ENCODE measurements around the gene BMP7. TPM values are rescaled to one million over a fixed set of nuclear protein-coding genes. Genes with fewer than 3 reads are reported as not detected.

The BMP7 gene
- polyA plus RNA-seq, 1 experiment, result not detected

Small RNA genes within 50 kb of the gene (small RNA-seq; reads per million reads assigned to genes)
- not detected for gene RF00019 (ENCODE audit: insufficient read length, low read depth, low replicate concordance)

Other genes with a start within 250 kb of the BMP7 start
- not detected in 2 replicates for gene SPO11, start 63.2 kb upstream of the BMP7 start, polyA plus RNA-seq (2011; rRNA removed)
- 30.5 and 39.0 TPM in 2 replicates for gene RAE1, start 84.6 kb upstream of the BMP7 start, polyA plus RNA-seq (2011; rRNA removed)
- 3.2 and 5.2 TPM in 2 replicates for gene RBM38, start 124.8 kb upstream of the BMP7 start, polyA plus RNA-seq (2011; rRNA removed)